Brain microvascular endothelial cell (primary cell): ENCODE results near the gene ZMYND8.

ENCODE experiments used
- DNase-seq: peaks from one replicate; pipeline ENCODE4 v3.0.0-alpha.2; 2020
- H3K27ac ChIP-seq: fragments of 250-450 bp; sonication (Bioruptor Pico); 2 replicates; pipeline ENCODE4 v1.5.1; 2020; ENCODE audit warnings: mild to moderate bottlenecking, moderate library complexity
- H3K27me3 ChIP-seq: fragments of 250-450 bp; sonication (Bioruptor Pico); replicated peaks from 2 replicates; pipeline ENCODE4 v1.5.1; 2020; ENCODE audit warnings: mild to moderate bottlenecking
- H3K36me3 ChIP-seq: fragments of 250-450 bp; sonication (Bioruptor Pico); replicated peaks from 2 replicates; pipeline ENCODE4 v1.5.1; 2020; ENCODE audit warnings: mild to moderate bottlenecking
- H3K4me3 ChIP-seq: 2 replicates; pipeline ENCODE4 v1.5.1; 2011; ENCODE audit warnings: low read depth, mild to moderate bottlenecking, control low read depth, low read length, moderate library complexity
- in situ Hi-C: cut with HindIII; loops from 2 replicates; pipeline ENCODE4 v1.10.0; 2017; ENCODE audit warnings: low sequenced_read_pairs, low pct_ligation_motif_present
- TF ChIP-seq, protein P1 (sequence below): IDR thresholded peaks from 2 replicates; pipeline ENCODE4 v1.5.1; 2011; ENCODE audit warnings: low read depth, mild to moderate bottlenecking, moderate library complexity, low read length, control low read depth, inconsistent platforms; ENCODE audit errors: missing control alignments

ZMYND8 gene

DNA sequence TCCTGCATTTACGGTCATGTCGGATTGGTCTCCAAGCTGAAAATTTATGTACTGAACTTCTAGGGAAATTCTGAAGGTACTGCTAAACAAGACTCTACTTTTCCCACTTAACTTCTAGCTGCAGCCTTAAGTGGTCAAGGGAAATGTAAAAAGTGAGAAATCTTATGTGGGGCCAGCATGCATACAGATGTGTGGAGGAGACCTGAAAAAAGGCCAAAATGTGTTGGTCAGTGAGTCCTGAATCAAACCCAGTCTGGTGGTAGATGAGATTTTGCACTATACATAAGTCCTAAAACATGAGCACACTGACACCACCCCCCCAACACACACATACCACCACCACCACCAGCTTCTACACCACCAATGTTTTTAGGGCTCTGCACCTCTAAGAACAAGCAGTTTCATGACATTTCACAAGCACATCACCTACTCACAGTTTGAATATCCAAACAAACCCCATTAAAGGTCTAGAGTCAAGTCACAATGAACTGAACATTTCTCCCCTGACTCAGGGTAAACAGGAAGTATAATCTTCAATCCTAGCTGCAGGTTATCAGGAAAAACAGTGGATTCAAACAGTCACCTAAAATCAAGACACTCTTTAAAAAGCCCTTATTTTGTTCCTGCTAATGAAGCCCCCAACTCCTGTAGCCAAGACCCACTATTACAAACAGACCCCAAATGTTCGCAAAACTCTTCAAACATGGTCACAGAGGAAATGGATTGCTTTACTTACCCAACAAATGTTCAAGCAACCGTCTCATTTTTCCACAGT, 1.6 kb downstream of the ZMYND8 start:
- TF ChIP-seq, protein P1, sequence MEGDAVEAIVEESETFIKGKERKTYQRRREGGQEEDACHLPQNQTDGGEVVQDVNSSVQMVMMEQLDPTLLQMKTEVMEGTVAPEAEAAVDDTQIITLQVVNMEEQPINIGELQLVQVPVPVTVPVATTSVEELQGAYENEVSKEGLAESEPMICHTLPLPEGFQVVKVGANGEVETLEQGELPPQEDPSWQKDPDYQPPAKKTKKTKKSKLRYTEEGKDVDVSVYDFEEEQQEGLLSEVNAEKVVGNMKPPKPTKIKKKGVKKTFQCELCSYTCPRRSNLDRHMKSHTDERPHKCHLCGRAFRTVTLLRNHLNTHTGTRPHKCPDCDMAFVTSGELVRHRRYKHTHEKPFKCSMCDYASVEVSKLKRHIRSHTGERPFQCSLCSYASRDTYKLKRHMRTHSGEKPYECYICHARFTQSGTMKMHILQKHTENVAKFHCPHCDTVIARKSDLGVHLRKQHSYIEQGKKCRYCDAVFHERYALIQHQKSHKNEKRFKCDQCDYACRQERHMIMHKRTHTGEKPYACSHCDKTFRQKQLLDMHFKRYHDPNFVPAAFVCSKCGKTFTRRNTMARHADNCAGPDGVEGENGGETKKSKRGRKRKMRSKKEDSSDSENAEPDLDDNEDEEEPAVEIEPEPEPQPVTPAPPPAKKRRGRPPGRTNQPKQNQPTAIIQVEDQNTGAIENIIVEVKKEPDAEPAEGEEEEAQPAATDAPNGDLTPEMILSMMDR, result no peak
- no peak for DNase-seq
- Histone ChIP-seq H3K27me3 (no peaks in the 10 kb centered on the region), H3K27ac (peak overlapping the region; percentile 92), H3K4me3 (peak overlapping the region; percentile 42), H3K36me3 (peaks cover 4% of the 10 kb centered on the region)
- in situ Hi-C loops, result no loop called here

DNA sequence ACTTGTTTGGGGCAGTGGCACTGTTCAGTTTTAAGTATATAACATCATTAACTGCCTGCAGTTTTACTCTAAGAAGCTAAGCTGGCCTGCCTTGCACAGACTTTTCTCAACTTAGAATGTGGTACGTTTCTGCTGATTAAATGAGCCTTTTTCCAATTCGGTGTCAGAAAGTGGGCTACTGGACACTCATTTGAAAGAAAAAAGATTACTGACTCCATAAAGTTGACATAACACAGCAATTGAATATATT, 2.1 kb downstream of the ZMYND8 start:
- Histone ChIP-seq H3K4me3 (peak overlapping the region; percentile 42), H3K27me3 (no peaks in the 10 kb centered on the region), H3K36me3 (peaks cover 4% of the 10 kb centered on the region), H3K27ac (peak overlapping the region; percentile 92)
- in situ Hi-C loops, result no loop called here
- TF ChIP-seq, protein P1, result no peak
- no peak for DNase-seq

DNA sequence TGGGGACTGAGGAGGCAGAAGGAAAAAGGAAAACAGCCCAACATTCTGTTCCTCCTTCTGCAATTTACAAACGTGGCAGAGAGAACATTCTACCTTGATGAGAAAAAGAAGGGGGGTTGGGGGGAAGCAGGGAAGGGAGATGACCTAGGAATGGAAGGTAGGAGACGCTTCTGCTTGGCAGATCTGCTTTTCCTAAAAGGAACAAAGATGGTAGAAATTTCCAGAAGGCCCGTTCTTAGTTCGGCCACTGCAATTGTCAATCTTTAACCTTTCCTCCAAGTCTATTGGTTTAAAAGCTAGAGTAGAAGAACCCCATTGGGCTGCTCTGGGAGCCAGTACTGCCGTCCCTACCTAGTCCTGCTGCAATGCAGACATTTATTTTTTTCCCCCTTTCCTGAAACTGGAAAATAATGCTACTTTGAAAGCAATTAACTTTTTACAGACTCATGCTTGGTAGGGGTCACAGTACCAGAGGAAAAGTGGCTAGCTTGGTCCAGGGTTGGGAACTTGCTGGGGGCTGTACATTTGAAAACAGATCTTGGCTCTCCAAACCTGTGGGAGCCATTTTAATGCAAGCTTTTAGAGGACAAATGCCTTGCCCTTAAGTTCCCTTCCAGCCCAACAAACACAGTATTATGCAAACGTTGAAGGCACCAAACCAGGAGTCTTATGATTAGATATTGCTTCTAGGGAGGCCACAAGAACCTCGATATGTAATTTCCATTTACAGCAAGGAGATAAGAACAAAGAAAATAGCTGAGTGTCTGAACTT, 2.6 kb downstream of the ZMYND8 start:
- Histone ChIP-seq H3K36me3 (peaks cover 4% of the 10 kb centered on the region), H3K27me3 (no peaks in the 10 kb centered on the region), H3K4me3 (peak overlapping the region; percentile 42), H3K27ac (peak overlapping the region; percentile 92)
- TF ChIP-seq, protein P1, result no peak
- no peak for DNase-seq
- in situ Hi-C loops, result no loop called here

DNA sequence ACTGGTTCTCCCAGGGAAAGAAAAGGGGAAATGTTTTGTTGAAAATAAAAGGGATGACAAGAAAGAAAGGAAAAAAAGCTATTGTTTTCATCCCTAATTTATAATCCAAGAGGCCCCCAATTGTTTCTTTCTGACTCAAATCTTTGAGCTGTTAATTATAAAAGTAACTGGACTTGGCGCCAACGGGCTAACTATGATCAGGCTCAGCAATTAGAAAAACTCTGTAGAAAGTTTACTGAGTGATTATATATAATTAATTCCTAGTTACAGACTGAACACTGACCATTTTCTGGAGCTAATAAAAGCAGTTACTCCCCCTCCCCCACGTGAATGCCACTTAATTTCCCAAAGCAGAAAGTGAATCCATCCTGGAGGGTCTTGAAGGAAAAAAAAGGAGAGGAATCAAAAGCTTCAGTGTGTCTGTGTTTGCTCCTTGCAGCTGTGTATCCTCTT, 3.2 kb downstream of the ZMYND8 start:
- Histone ChIP-seq H3K27me3 (no peaks in the 10 kb centered on the region), H3K36me3 (peaks cover 8% of the 10 kb centered on the region), H3K4me3 (no peak overlapping the region), H3K27ac (peak overlapping the region; percentile 92)
- no peak for DNase-seq
- in situ Hi-C loops, result no loop called here
- TF ChIP-seq, protein P1, result no peak

DNA sequence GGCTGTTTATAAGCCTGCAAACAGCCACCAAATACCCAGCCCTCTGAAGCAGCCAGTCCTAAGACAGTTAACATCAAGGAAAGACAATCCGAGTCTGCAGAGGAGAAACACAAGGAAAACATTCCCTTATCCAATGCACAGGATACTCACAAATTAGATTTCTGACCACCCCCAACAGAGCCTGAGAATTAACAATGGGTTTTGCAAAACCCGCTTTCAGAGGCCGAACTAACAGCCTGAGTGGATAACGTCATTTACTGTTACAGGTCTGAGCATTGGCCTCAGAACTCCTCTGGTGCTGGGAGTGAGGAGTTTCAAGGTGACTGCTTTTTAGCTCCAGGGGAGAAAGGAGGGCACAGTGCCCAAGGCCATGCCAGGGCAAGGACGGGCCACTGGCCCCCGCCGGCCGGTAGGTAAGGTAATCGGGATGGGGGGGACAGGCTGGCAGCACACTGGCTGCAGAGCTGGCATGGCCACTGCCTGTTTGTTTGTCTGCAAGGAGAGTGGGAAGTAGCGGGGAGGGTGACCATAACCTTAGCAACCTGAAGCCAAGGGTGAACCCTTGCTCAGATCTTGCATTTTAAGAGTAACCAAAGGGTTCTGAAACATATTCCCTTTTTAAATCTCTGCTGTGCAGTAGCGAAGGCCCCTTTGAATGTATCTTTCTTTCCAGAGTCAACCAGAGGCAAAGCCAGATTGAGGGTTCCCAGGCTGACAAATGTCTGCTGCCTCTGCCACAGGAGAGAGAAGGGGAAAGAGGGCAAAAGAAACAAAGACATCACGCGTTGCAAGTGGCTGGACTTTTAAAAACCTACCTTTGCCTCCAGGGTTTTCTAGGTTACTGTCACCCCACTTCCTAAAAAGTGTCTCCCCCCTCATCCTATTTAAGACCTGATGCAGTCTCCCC, 3.9 kb downstream of the ZMYND8 start:
- in situ Hi-C loops, result no loop called here
- DNase-seq, result no peak
- Histone ChIP-seq H3K4me3 (peak overlapping the region; percentile 12), H3K36me3 (peaks cover 11% of the 10 kb centered on the region), H3K27ac (peak overlapping the region; percentile 92), H3K27me3 (no peaks in the 10 kb centered on the region)
- TF ChIP-seq, protein P1, result no peak
